Germinal center (tissue), 1 donor: ENCODE measurements around the gene PTRH1.
A peak's percentile ranks its signal among the peaks of the same experiment; 100 is the strongest.

Experiments
- DNase-seq: peaks from one replicate; pipeline ENCODE4 v3.0.0; 2012; ENCODE audit warnings: mixed read lengths, low spot score

PTRH1 gene

DNA sequence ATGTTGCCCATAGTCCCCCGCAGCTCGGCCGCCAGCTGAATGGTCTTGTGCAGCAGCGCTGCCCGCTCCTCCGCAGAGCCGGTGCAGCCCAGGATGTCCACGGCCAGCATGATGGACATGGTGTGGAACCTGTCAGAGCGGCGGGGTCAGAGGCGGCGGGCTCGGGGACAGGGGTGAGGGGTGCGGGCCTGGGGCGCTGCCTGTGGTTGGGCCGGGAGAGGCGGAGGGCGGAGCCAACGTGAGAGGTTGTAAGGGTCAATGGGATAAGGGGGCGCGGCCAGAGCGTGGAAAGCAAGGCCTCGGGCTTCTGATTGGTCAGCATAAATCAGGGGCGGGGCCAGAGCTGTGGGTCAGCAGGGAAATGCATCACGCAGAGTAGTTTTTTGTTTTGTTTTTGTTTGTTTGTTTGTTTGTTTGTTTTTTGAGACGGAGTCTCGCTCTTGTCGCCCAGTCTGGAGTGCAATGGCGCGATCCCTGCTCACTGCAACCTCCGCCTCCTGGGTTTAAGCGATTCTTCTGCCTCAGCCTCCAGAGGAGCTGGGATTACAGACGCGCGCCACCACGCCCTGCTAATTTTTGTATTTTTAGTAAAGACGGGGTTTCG, 26.5 kb upstream of the PTRH1 start:
- DNase-seq = no peak

DNA sequence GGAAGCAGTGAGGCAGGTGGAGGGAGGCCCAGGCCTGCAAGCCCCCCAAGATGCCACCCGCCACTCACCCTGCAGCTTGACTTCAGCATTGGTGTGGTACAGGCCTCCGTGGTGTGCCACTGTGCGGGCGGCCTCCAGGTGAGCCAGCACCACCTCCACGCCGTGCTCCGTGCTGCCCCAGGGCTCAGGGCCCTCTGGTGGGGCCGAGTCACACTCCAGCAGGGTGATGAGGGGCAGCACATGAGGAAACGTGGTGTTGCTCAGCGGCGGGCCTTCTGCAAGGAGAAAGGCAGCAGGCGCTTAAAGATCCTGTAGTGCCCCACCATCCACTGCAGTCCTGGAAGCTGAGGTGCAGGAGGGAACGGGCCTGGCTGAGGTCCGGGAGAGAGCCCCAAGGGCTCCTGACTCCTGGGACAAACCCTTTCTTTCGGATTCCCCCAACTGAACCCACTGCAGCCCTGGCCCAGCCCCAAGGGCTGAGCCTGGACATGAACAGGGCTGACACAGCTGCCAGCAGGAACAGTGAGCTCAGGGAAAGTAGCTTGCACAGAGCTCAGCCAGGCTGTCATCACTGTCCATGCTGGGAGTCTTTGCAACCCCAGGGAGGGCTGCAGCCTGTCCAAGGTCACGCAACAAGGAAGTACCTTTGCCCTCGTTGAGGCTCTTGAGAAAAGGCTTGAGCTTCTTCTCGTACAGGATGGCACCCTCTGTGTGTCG, 24.3 kb upstream of the PTRH1 start:
- DNase-seq = no peak

DNA sequence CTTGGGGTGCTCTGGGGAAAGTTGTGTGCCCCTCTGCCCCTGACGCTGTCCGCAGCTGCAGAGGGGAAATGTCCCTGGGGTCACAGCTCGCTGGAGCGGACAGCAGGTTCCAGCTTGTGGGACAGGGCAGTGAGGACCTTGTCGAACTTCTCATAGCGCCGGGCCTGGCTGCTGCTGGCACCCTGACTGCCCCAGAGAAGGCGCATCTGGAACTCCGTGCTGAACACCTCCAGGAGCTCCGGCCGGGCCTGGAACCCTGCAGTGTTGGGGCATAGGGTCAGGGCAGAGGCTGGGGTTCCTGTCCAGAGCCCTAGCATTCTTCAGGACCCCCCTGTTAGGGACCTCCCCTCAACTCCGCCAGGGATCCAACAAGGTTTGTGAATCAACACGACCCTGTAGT, 23.2 kb upstream of the PTRH1 start:
- DNase-seq = no peak

DNA sequence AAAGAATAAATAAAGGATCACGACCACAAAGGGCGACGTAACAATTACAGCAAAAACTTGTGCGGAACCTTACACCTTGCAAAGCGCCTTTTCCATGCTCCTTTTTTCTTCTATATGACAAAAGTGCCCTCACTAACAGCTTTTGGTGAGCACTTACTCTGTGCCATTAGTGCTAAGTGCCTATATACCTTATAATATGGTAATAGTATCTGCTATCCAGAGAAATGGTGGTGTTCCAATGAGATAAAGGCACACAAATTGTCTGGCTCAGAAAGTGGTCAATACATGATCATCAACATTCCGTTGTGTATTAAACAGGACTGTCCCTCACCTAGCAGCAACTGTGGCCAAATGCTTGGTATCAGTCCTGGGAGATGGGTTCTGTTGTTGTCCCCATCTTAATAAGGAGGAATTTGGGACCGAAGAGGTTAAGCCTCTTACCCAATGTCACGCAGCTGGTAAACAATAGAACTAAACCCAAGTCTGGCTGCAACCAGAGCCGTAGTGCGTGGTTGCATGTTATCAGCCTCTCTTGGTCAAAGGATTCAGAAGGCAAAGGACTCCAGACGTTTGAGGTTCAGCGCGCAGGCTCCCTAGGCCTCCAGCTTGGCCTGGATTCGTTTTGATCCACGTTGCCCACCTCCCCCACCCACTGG, 20.2 kb upstream of the PTRH1 start:
- no peak for DNase-seq

DNA sequence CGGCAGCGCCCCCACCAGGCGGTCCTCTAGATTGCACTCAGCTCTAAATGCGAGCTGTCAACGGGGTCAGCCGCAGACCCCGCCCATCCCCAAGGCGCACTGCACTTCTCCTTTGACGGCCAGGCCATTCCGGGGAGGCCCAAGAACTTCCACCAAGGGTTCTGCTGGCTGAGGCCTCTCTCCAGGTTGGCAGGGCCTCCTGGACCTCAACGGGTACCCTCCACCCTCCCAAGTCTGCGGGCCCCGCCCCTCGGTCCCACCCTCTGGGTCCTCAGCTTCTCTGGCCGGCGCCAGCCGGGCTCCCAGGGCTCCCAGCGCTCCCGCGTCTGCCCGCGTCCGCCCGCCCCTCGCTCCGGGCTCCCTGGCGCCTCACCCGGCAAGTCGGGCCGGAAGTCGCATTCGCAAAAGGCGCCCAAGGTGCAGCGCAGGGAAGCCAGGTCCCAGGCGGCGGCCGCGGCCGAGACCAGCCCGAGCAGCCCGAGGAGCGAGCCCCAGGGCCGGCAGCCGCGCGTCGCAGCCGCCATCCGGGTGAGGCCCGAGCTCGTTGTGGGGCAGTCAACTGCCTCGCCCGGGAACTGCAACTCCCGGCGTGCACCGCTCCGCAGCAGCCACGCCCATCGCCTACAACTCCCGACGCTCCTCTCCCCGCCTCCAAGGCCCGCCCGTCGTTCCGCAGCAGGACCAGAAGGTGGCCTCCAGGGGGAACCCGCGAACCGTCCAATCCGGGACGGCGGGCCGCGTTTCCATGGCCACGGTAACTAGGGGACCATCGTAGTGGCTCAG, 19.5 kb upstream of the PTRH1 start, which contains the start of gene TOR2A:
TOR2A (minus strand) TSS at position 548 of the 783 bp plus-strand sequence; CDS start at position 524, 24 bp downstream.
- peak; percentile 98 for DNase-seq

DNA sequence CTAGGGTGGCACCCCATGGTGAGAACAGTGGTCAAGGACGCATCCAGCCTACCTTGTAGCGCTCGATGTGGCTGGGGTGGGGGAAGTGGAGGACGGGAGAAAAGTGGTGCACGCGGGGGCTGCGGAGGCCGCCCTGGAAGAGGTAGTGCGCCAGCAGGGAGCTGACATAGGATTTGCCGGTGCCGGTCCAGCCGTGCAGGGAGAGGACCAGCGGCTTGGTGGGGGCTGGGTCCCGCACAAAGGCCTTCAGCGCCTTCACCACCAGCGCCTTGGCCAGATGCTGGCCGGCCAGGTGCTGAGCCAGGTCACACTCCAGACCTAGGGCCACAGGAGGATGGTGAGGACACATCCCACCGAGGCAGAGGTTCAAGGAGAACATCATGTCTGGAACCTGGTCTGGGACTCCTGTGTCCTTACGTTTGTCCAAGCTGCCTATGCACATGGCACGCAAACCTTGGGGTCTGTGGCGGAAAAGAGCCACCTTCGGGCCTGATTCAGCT, 18.8 kb upstream of the PTRH1 start:
- DNase-seq = no peak

DNA sequence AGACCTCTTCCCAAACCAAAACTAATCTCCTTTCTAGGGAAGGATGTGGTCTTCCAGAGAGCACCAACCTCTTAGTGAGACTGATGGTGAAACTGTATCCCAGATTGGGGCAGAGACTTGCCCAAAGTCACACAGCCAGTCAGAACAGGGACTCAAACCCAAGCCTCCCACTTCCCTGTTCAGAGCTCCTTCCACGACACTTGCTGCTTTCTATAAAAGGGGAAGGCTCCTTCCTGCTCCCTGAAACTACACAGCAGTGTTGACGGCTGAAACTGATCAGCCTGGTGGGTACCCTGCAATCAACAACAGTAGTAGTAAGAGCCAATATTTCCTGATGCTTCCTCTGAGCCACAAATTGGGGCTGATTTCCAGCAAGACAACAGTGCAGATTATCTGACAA, 18.2 kb upstream of the PTRH1 start:
- no peak for DNase-seq

DNA sequence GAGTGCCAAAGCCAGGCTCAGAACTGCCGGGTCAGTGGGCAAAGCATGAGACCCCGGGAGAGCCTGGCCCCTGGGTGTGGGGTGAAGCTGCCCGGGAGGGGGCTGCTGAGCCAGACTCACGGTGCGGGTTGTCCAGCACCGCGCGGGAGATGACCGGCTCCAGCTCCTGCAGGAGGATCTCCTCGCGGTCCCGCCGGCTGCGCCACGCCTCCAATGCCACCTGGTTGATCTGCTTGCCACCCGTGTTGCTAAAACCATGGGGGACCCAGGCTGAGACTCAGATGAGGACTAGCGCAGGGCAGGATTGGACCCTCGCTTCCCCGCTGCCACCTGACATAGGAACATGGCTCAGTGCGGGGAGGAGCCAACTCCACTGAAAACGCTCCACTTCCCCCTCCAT, 17.0 kb upstream of the PTRH1 start:
- no peak for DNase-seq

DNA sequence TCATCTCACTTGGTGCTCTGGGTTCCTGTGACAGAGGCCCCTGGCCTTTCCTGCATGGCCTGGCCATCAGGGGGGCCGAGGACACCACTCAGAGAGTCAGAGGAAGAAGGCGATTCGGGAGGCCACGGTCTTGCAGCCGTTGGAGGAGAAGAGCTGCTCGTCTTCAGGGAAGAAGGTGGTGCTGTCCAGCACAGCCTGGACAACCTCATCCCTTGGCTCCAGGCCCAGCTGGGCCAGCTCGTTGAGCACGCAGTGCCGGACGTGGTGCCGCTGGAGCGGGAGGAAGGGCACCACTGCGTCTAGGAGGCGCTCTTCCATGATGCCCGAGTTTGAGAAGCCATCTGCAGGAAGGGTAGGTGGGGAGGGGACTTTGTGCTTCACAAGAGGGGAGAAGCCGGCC, 16.5 kb upstream of the PTRH1 start:
- no peak for DNase-seq

DNA sequence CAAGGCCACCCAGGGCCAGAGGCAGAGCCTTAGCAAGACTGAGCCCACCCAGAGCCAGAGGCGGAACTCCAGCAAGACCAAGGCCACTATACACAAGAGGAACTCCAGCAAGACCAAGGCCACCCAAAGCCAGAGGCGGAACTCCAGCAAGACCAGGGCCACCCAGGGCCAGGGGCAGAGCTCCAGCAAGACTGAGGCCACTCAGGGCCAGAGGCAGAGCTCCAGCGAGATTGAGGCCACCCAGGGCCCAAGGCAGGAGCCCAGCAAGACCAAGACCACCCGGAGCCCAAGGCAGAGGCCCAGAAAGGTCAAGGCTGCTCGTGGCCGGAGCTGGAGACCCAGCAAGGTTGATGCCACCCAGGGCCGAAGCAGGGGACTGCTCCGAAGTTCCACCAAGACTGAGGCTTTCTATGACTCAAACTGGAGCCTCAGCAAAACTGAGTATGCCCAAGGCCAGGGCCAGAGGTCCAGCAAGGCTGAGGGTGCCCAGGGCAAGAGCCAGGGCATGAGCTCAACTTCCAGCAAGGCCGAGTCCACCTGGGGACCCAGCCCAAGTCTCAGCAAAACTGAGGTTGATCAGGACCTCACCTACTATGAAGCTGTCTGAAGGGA, 15.4 kb upstream of the PTRH1 start:
- no peak for DNase-seq

DNA sequence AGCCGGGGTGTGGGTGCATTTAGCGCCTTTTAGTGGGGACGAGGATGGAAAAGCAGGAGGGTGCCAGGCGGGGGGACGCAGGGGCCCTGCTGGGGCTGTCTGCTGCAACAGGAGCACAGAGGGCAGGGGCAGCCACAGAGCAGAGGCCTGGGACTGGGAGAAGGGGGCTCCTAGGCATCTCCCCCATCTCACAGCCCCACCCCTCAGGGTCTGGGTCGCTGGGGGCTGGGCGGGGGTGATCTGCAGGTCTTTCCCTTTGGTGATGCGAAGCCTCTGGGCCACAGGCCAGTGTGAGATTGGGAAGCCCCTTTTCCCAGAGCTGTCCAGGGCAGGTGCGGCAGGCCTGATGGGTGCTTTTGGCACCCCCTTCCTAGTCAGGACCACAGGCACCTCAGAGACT, 14.8 kb upstream of the PTRH1 start:
- DNase-seq = no peak

DNA sequence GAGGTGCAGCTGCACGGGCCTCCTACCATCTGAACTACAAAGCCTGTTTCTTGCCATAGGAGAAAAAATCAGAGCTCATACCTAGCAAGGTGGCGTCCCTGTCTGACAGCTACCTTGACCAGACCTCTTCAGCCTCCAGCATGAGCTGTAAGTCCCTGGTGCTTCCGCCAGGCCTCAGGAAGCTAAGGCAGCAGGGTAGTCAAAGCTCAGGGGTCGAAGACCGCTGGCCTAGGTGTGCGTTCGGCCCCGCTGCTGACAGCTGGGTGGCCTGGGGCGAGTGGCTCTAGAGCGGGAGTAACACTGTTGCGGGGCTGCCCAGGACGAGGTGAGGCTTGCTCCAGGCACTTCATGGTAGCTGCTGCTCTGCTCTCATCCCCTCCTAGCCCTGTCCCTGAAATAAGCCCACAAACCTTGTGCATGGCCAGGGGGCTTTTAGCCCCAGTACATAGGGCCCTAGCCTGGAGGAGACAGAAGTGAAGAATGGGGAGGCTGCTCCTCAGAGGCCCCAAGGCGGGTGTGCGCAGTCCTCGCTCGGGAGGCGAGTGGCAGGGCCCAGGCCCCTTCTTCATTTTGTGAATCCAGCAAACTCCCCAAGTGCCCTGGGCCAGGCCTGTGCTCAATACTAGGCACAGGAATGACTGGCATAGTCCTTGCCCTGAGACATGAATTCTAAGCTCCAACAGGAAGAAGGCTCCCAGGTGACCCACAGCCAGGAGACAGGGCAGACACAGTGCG, 14.2 kb upstream of the PTRH1 start:
- no peak for DNase-seq

DNA sequence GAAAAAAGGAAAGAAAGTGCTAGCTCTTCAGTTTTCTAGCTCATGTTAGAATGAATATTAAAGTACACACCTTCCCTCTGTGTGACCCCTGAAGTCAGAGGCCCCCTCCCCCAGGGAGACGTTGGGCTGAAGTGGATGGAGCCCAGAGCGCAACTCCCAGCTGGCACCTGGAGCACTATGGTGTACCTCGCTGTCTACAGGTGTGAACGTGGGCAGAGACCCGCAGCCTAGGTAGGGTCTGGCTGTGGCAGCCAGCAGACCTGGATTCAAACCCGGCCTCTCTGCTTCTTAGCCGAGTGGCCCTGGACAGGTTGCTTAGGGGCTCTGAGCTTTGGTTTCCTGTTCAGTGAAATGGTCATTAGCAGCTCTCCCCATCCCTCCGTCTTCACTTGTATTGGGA, 13.3 kb upstream of the PTRH1 start:
- no peak for DNase-seq

DNA sequence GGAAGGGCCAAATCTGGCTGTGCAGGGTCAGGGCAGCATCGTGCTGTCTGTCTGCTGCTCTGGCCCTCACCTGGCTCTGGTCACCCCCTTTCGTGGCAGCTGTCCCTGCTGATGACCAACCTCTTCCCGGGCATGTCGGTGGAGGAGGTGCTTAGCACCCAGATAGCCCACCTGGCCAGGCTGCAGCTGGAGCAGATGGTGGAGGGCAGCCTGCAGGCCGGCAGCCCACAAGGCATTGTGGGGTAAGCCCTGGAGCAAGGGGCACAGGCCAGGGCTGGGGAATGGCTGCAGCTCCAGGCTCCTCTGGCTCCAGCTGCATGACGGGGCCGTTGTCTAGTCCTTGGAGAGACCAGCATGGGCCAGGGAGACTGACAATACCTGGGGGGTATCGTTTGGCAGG, 11.4 kb upstream of the PTRH1 start:
- DNase-seq = no peak

DNA sequence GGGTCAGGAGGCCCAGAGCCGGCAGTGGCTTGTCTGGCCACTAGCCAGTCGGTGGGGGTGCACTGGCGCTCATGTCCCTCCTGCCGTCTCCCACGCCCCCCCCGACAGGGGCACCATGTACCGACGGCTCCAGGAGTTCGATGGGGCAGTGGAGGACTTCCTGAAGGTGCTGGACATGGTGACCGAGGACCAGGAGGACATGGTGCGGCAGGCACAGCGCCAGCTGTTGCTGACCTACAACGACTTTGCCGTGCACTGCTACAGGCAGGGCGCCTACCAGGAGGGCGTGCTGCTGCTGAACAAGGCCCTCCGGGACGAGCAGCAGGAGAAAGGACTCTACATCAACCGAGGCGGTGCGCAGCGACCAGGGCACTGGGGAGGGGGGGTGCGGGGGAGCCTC, 8.5 kb upstream of the PTRH1 start:
- no peak for DNase-seq

DNA sequence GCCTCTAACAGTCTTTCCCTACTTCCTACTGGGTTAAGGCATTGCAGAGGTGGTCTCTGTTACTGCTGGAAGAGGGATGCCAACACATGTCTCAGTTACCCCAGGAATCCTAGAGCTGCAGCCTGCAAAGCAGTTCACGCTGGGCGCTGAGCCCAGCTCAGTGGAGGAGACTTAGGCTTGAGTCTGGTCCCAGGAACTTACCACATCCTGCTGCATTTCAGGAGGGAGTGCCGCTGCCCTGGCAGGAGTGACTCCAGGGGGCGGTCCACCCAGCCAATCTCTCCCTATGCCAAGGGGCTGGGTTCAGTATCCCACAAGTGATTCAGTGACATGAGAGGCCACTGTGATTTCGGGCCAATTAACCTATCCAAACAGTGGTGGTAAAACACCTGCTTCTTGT, 8.0 kb upstream of the PTRH1 start:
- DNase-seq = no peak

DNA sequence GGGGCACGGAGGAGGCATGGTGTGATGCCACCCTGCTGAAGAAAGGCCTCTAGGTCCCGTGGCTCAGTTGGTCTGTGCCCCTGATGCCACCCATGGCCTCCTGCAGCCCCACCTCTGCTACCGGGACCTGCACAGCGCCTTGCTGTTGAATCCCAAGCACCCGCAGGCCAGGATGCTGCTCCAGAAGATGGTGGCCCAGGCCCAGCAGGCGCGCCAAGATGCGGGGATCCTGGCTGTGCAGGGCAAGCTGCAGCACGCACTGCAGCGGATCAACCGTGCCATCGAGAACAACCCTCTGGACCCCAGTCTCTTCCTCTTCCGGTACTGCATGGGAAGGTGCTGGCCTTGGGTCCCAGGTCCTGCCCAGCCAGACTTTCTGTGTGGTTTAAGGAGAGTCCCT, 7.5 kb upstream of the PTRH1 start:
- DNase-seq = no peak

DNA sequence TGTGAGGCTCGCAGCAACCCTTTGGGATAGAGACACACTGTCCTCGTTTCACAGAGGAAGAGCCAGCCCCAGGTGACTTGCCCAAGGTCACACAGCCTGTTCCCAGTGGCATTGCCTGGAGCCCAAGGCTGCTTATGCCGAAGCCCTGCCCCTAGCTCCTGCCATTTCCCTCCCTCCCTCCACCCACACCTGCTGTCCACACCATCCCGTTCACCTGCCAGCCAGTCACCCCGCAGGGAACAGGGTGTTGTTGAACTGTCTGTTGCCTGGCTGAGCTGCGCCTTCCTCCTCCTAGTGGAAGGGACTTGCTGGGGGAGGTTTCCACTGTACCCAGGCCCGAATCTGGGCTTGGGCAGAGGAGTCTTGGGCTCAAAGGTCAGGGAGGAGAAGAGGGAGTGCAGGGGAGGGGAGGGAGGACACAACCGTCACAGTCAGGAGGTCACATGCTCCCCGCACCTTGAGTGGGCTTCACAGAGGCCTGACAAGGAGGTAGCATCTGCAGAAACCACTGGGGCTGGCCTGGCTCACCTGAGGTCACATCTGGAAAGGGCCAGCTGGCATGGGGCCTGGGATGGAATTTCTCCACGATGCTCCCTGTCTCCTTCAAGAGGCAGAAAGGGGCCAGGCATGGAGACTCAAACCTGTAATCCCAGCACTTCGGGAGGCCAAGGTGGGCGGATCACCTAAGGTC, 6.7 kb upstream of the PTRH1 start:
- no peak for DNase-seq

DNA sequence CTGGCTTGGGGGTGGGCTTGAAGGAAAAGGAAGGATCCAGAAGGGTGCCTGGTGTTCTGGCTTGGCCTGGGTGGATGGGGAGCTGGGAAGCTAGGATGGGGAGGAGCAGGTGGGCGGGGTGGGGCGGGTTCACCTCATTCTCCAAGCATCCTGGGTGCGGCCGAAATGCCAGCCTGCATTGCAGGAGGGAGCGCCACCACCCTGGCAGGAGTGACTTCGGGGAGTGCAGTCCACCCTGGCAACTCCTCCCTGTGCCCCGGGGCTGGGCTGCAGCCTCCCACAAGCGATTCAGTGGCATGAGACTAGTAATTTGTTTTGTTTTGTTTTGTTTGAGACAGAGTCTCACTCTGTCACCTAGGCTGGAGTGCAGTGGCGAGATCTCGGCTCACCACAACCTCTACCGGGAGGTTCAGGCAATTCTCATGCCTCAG, 5.9 kb upstream of the PTRH1 start:
- no peak for DNase-seq

DNA sequence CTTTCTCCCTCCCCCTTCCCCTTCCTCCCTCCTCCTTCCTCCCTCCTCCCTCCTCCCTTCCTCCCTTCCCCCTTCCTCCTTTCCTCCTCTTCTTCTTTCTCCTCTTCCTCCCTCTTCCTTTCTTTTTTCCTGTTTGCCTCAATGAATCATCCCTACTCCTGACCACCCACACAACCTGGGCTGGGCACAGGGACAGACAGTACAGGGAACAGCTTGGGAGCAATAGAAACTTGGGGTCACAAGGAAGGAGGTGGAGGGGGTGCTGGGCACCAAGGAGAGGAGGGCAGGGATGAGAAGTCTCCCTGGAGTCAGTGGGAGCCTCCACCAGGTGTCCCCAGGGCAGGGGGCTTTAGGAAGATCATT, 5.4 kb upstream of the PTRH1 start:
- no peak for DNase-seq
